Measurements from ENCODE around the gene MMP21. TPM values are rescaled to one million over a fixed set of nuclear protein-coding genes. Genes with fewer than 3 reads are reported as not detected.

The MMP21 gene
- total and polyA plus RNA-seq, 2 donors (not counting 1 experiment from before 2014, with no cell fraction given): 0.05 to 0.17 TPM

GRCh38 chr10:125782616-125783015 is 7.0 kb upstream of the MMP21 start:
- Histone ChIP-seq H3K36me3 (ENCODE audit: control insufficient read depth, insufficient read depth, low read length) (no peaks in the 10 kb centered on the region), H3K79me2 (ENCODE audit: control insufficient read depth, insufficient read depth, low read length) (no peaks in the 10 kb centered on the region), H3K9ac (ENCODE audit: insufficient read depth, low read length) (no peak overlapping the region), H3K4me1 (ENCODE audit: control insufficient read depth, extremely low read depth, insufficient read depth, low read length) (no peaks in the 10 kb centered on the region), H3K9me3 (ENCODE audit: control insufficient read depth, insufficient read depth, low read depth, low read length) (no peaks in the 10 kb centered on the region), H3K27ac (ENCODE audit: insufficient read depth, low read length) (no peak overlapping the region), H2AFZ (ENCODE audit: low read length) (no peak overlapping the region), H4K20me1 (ENCODE audit: control insufficient read depth, extremely low read depth, insufficient read depth, low read length) (no peaks in the 10 kb centered on the region), H3K4me2 (ENCODE audit: extremely low read depth, insufficient read depth, low read length) (no peak overlapping the region), H3K4me3 (replicated peaks in 1 of 4; ENCODE audit: control extremely low read depth in 1 of 4, insufficient read depth in 1 of 4, low read depth in 3 of 4, low read length in 4 of 4) (no peak overlapping the region), H3K27me3 (ENCODE audit: control insufficient read depth, insufficient read depth, low read length) (peaks cover 2% of the 10 kb centered on the region)
- no peak for TF ChIP-seq EZH2 (IDR thresholded peaks at IDR 0.05; ENCODE audit: low read length, missing control alignments)
- no peak for TF ChIP-seq CTCF (conservative IDR thresholded peaks at IDR 0.05 in 1 of 2, IDR thresholded peaks at IDR 0.05 in 1 of 2; ENCODE audit: low read depth in 1 of 2, low read length in 2 of 2)
- no peak for DNase-seq (ENCODE audit: low read depth in 2 of 2)

- no peaks in the 10 kb centered on the region for H3K36me3 ChIP-seq (ENCODE audit: control insufficient read depth, insufficient read depth, low read length)
- H3K9ac ChIP-seq (ENCODE audit: insufficient read depth, low read length): no peak overlapping the region
- H3K4me2 ChIP-seq (ENCODE audit: extremely low read depth, insufficient read depth, low read length): no peak overlapping the region
- H3K9me3 ChIP-seq (ENCODE audit: control insufficient read depth, insufficient read depth, low read depth, low read length): no peaks in the 10 kb centered on the region
- H3K79me2 ChIP-seq (ENCODE audit: control insufficient read depth, insufficient read depth, low read length): no peaks in the 10 kb centered on the region
- H3K4me3 ChIP-seq (replicated peaks in 1 of 4; ENCODE audit: control extremely low read depth in 1 of 4, insufficient read depth in 1 of 4, low read depth in 3 of 4, low read length in 4 of 4): no peak overlapping the region
- DNase-seq (ENCODE audit: low read depth in 2 of 2): no peak
- TF ChIP-seq EZH2 (IDR thresholded peaks at IDR 0.05; ENCODE audit: low read length, missing control alignments): no peak
- no peak for TF ChIP-seq CTCF (conservative IDR thresholded peaks at IDR 0.05 in 1 of 2, IDR thresholded peaks at IDR 0.05 in 1 of 2; ENCODE audit: low read depth in 1 of 2, low read length in 2 of 2)
- H2AFZ ChIP-seq (ENCODE audit: low read length): no peak overlapping the region
- no peak overlapping the region for H3K27ac ChIP-seq (ENCODE audit: insufficient read depth, low read length)
- H3K4me1 ChIP-seq (ENCODE audit: control insufficient read depth, extremely low read depth, insufficient read depth, low read length): no peaks in the 10 kb centered on the region
- peaks cover 2% of the 10 kb centered on the region for H3K27me3 ChIP-seq (ENCODE audit: control insufficient read depth, insufficient read depth, low read length)
- H4K20me1 ChIP-seq (ENCODE audit: control insufficient read depth, extremely low read depth, insufficient read depth, low read length): no peaks in the 10 kb centered on the region
Measured at GRCh38 chr10:125782054-125782453, 6.4 kb upstream of the MMP21 start.

GRCh38 chr10:125781374-125781773 is 5.8 kb upstream of the MMP21 start:
- Histone ChIP-seq H3K27me3 (ENCODE audit: control insufficient read depth, insufficient read depth, low read length) (peaks cover 2% of the 10 kb centered on the region), H3K36me3 (ENCODE audit: control insufficient read depth, insufficient read depth, low read length) (no peaks in the 10 kb centered on the region), H3K9me3 (ENCODE audit: control insufficient read depth, insufficient read depth, low read depth, low read length) (no peaks in the 10 kb centered on the region), H3K9ac (ENCODE audit: insufficient read depth, low read length) (no peak overlapping the region), H4K20me1 (ENCODE audit: control insufficient read depth, extremely low read depth, insufficient read depth, low read length) (no peaks in the 10 kb centered on the region), H3K27ac (ENCODE audit: insufficient read depth, low read length) (no peak overlapping the region), H3K4me1 (ENCODE audit: control insufficient read depth, extremely low read depth, insufficient read depth, low read length) (no peaks in the 10 kb centered on the region), H3K4me3 (replicated peaks in 1 of 4; ENCODE audit: control extremely low read depth in 1 of 4, insufficient read depth in 1 of 4, low read depth in 3 of 4, low read length in 4 of 4) (no peak overlapping the region), H3K79me2 (ENCODE audit: control insufficient read depth, insufficient read depth, low read length) (no peaks in the 10 kb centered on the region), H2AFZ (ENCODE audit: low read length) (no peak overlapping the region), H3K4me2 (ENCODE audit: extremely low read depth, insufficient read depth, low read length) (no peak overlapping the region)
- no peak for DNase-seq (ENCODE audit: low read depth in 2 of 2)
- TF ChIP-seq CTCF (conservative IDR thresholded peaks at IDR 0.05 in 1 of 2, IDR thresholded peaks at IDR 0.05 in 1 of 2; ENCODE audit: low read depth in 1 of 2, low read length in 2 of 2) (no peak), EZH2 (IDR thresholded peaks at IDR 0.05; ENCODE audit: low read length, missing control alignments) (no peak)
